K562 (cell line): ENCODE results near the gene UBE2H. TPM values are rescaled to one million over a fixed set of nuclear protein-coding genes. Genes with fewer than 3 reads are reported as not detected.

Source experiments
- DMBX1 ChIP-seq: fragments of 250-450 bp; sonication (Bioruptor Pico); IDR thresholded peaks from 2 replicates; pipeline ENCODE4 v1.8.0; 2022; ENCODE audit warnings: inconsistent platforms, mild to moderate bottlenecking, moderate library complexity, borderline replicate concordance
- ETV1 ChIP-seq: fragments of 450-650 bp; conservative IDR thresholded peaks from 2 replicates; pipeline ENCODE4 v1.6.1; 2016; ENCODE audit warnings: missing genetic modification characterization, control low read depth, low read depth, missing compliant biosample characterization
- RBM17 ChIP-seq: fragments of 200-400 bp; formaldehyde crosslinking; IDR thresholded peaks from 2 replicates; pipeline ENCODE4 v1.6.1; 2017; ENCODE audit warnings: low read depth, mild to moderate bottlenecking, low read length, borderline replicate concordance
- RCOR1 ChIP-seq, 2 experiments: IDR thresholded peaks; 2 replicates each; pipeline ENCODE4 v1.6.1; 2012; ENCODE audit warnings: low read depth in 2 of 2, low read length in 2 of 2, borderline replicate concordance in 1 of 2, improper control_type of control experiment in 1 of 2
- SOX6 ChIP-seq: fragments of 450-650 bp; IDR thresholded peaks from 2 replicates; pipeline ENCODE4 v1.6.1; 2014; ENCODE audit warnings: mild to moderate bottlenecking
- ZKSCAN1 ChIP-seq: fragments of 150-350 bp; IDR thresholded peaks from 2 replicates; pipeline ENCODE4 v1.6.1; 2016; ENCODE audit warnings: low read depth, low read length
- ZNF507 ChIP-seq: conservative IDR thresholded peaks from 2 replicates; pipeline ENCODE4 v1.6.1; 2017; ENCODE audit warnings: missing genetic modification characterization, missing compliant biosample characterization
- ZSCAN32 ChIP-seq: fragments of 450-650 bp; formaldehyde crosslinking; IDR thresholded peaks from 2 replicates; pipeline ENCODE4 v1.4.0; 2020; ENCODE audit warnings: mild to moderate bottlenecking, moderate library complexity
- polyA plus RNA-seq, 8 experiments: library from polyadenylated mRNA; depleted of rRNA in 4 of 8; stranded (reverse) in 5 of 8; unstranded in 3 of 8; fragments of >200 nt; fragmentation: Nextera tagmentation in 2 of 8; fragmentation: Illumina TruSeq in 1 of 8; extraction: Ambion mirVana in 2 of 8; extraction: Trizol in 1 of 8; gene quantifications; 2 replicates each; pipeline versions ENCODE4 v1.2.1 to v1.2.3, GENCODE V29; 2011 to 2014; ENCODE audit warnings: inconsistent platforms in 1 of 8, missing spikeins in 1 of 8
- total RNA-seq, 7 experiments: library from RNA; depleted of rRNA in 6 of 7; stranded (reverse); fragments of >200 nt in 6 of 7; fragmentation: Illumina TruSeq in 2 of 7; extraction: Trizol in 2 of 7; gene quantifications; 2 replicates each; pipeline versions ENCODE4 v1.2.1 to v1.2.3, GENCODE V29; 2011 to 2021; ENCODE audit warnings: low replicate concordance in 1 of 7
- TF ChIP-seq, protein P1 (sequence below): IDR thresholded peaks from 2 replicates; pipeline ENCODE4 v1.6.1; 2014; ENCODE audit warnings: antibody characterized with exemption
- TF ChIP-seq, protein P2 (sequence below): fragments of 250-450 bp; sonication (Bioruptor Pico); IDR thresholded peaks from 2 replicates; pipeline ENCODE4 v1.9.0; 2021; ENCODE audit warnings: mild to moderate bottlenecking
- TF ChIP-seq, protein P3 (sequence below), 3 experiments: fragments of 200-800 bp in 1 of 3; fragments of 250-450 bp in 1 of 3; fragments of 450-650 bp in 1 of 3; sonication (Bioruptor Pico) in 1 of 3; sonication (Bioruptor generic) in 1 of 3; formaldehyde crosslinking in 1 of 3; IDR thresholded peaks; 2 replicates each; pipeline versions ENCODE4 v1.6.1 to v1.8.0; 2016 to 2022; ENCODE audit warnings: mild to moderate bottlenecking in 2 of 3, missing genetic modification characterization in 2 of 3, missing compliant biosample characterization in 1 of 3, moderate library complexity in 1 of 3
- TF ChIP-seq, protein P4 (sequence below): fragments of 250-450 bp; sonication (Bioruptor Pico); IDR thresholded peaks from 2 replicates; pipeline ENCODE4 v1.8.0; 2021; ENCODE audit warnings: mild to moderate bottlenecking, moderate library complexity
- TF ChIP-seq, protein P5 (sequence below), 2 experiments: fragments of 450-650 bp in 1 of 2; sonication (generic) in 1 of 2; formaldehyde crosslinking in 1 of 2; IDR thresholded peaks in 1 of 2; conservative IDR thresholded peaks in 1 of 2; 2 replicates each; pipeline versions ENCODE4 v1.6.1 to v1.8.1; 2016 to 2023; ENCODE audit warnings: mild to moderate bottlenecking in 2 of 2, moderate library complexity in 2 of 2, inconsistent platforms in 1 of 2, missing genetic modification reagents in 1 of 2
- TF ChIP-seq, protein P6 (sequence below): fragments of 450-650 bp; IDR thresholded peaks from 2 replicates; pipeline ENCODE4 v1.6.1; 2016

The UBE2H gene
- total and polyA plus RNA-seq, 9 of the 15 experiments (the other 6 are each of a cell fraction or from before 2014, with no cell fraction given) = 6.3 to 33.0 (median 13.3) TPM

DNA sequence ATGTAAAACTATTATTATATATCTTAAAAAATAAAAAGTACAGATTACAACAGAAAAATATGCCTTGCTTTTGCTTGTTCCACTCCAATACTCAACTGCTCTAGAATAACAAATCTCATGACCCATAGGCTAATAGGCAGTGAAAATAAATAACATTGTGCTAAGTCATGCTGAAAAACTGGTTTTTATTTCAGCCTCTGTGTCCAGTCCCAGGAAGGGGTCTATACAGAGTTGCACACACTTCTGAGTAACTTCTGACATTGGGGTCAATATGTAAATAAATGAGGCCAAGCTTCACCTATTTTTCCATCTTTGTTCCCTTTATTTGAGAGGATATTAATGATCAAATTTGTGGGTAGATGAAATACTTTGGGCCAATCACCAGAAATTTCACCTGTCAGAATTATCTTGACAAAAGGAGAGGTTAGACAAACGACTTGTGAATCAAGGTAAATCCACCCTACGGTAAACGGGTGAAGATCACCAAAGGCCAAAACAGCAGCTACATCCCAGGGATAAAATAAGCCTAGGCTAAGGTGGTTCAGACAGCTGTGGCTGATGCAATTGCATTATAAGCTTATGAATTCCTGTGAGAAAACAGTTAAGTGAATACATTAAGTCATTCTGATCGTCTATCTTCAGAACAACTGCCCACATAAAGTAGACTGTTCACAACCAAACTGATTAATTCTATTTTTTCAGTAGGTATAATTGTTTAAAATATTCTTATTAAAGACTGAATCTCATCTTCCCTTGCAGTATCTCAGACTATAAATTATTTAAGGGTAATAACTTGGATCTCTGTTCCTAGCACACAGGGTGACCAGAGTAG lies 87.5 kb downstream of the UBE2H start (continued):
- TF ChIP-seq ZNF507 (no peak), DMBX1 (CRISPR knock-in tag) (peak; percentile 13; the same call in 1 of the 2 replicates), RCOR1 (IDR thresholded peaks at IDR 0.05; ENCODE audit: borderline replicate concordance in 1 of 2, low read depth in 2 of 2, low read length in 2 of 2) (0 out of 4 replicates have a peak, but pooled peaks of 1 of the 2 experiments have one; percentile 23), RBM17 (no peak), ZSCAN32 (CRISPR knock-in tag) (peak; percentile 81), ETV1 (tag) (peak; percentile 64), SOX6 (peak; percentile 57; the same call in 1 of the 2 replicates), ZKSCAN1 (no peak)
- TF ChIP-seq, protein P1, sequence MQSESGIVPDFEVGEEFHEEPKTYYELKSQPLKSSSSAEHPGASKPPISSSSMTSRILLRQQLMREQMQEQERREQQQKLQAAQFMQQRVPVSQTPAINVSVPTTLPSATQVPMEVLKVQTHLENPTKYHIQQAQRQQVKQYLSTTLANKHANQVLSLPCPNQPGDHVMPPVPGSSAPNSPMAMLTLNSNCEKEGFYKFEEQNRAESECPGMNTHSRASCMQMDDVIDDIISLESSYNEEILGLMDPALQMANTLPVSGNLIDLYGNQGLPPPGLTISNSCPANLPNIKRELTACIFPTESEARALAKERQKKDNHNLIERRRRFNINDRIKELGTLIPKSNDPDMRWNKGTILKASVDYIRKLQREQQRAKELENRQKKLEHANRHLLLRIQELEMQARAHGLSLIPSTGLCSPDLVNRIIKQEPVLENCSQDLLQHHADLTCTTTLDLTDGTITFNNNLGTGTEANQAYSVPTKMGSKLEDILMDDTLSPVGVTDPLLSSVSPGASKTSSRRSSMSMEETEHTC = no peak
- TF ChIP-seq, protein P2, sequence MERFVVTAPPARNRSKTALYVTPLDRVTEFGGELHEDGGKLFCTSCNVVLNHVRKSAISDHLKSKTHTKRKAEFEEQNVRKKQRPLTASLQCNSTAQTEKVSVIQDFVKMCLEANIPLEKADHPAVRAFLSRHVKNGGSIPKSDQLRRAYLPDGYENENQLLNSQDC (CRISPR knock-in tag) = no peak
- TF ChIP-seq, protein P3, sequence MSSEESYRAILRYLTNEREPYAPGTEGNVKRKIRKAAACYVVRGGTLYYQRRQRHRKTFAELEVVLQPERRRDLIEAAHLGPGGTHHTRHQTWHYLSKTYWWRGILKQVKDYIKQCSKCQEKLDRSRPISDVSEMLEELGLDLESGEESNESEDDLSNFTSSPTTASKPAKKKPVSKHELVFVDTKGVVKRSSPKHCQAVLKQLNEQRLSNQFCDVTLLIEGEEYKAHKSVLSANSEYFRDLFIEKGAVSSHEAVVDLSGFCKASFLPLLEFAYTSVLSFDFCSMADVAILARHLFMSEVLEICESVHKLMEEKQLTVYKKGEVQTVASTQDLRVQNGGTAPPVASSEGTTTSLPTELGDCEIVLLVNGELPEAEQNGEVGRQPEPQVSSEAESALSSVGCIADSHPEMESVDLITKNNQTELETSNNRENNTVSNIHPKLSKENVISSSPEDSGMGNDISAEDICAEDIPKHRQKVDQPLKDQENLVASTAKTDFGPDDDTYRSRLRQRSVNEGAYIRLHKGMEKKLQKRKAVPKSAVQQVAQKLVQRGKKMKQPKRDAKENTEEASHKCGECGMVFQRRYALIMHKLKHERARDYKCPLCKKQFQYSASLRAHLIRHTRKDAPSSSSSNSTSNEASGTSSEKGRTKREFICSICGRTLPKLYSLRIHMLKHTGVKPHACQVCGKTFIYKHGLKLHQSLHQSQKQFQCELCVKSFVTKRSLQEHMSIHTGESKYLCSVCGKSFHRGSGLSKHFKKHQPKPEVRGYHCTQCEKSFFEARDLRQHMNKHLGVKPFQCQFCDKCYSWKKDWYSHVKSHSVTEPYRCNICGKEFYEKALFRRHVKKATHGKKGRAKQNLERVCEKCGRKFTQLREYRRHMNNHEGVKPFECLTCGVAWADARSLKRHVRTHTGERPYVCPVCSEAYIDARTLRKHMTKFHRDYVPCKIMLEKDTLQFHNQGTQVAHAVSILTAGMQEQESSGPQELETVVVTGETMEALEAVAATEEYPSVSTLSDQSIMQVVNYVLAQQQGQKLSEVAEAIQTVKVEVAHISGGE (CRISPR knock-in tag; IDR thresholded peaks at IDR 0.05) = no peak
- TF ChIP-seq, protein P4, sequence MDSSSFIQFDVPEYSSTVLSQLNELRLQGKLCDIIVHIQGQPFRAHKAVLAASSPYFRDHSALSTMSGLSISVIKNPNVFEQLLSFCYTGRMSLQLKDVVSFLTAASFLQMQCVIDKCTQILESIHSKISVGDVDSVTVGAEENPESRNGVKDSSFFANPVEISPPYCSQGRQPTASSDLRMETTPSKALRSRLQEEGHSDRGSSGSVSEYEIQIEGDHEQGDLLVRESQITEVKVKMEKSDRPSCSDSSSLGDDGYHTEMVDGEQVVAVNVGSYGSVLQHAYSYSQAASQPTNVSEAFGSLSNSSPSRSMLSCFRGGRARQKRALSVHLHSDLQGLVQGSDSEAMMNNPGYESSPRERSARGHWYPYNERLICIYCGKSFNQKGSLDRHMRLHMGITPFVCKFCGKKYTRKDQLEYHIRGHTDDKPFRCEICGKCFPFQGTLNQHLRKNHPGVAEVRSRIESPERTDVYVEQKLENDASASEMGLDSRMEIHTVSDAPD = 0 out of 2 replicates have a peak, but pooled peaks have one; percentile 6
- TF ChIP-seq, protein P5, sequence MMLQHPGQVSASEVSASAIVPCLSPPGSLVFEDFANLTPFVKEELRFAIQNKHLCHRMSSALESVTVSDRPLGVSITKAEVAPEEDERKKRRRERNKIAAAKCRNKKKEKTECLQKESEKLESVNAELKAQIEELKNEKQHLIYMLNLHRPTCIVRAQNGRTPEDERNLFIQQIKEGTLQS (IDR thresholded peaks at IDR 0.05) = peak; percentile 93
- TF ChIP-seq, protein P5 (CRISPR knock-in tag; conservative IDR thresholded peaks at IDR 0.05) = no peak
- TF ChIP-seq, protein P6, sequence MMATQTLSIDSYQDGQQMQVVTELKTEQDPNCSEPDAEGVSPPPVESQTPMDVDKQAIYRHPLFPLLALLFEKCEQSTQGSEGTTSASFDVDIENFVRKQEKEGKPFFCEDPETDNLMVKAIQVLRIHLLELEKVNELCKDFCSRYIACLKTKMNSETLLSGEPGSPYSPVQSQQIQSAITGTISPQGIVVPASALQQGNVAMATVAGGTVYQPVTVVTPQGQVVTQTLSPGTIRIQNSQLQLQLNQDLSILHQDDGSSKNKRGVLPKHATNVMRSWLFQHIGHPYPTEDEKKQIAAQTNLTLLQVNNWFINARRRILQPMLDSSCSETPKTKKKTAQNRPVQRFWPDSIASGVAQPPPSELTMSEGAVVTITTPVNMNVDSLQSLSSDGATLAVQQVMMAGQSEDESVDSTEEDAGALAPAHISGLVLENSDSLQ = 0 out of 2 replicates have a peak, but pooled peaks have one; percentile 9
